ENCODE results near the gene AGAP3.

- TF ChIP-seq CTCF (IDR thresholded peaks at IDR 0.05), result no peak
- TF ChIP-seq POLR2A (IDR thresholded peaks at IDR 0.05), result no peak
Observed at GRCh38 chr7:151185762-151186639, 99.7 kb downstream of the AGAP3 start.
